Gastroesophageal sphincter (tissue), 4 donors: ENCODE data around the gene TMEM106A. TPM values are rescaled to one million over a fixed set of nuclear protein-coding genes. Genes with fewer than 3 reads are reported as not detected.
"Not testable (repeated sequence)": the region's sequence is repeated elsewhere in the genome, so short reads cannot be mapped to it uniquely, and the experiment has no call there.

Experiments used
- ATAC-seq: fragments of 150-250 bp; one replicate; pipeline ENCODE4 v1.9.1; 2016; ENCODE audit warnings: mild to moderate bottlenecking, moderate library complexity
- H3K27ac ChIP-seq, 4 donors: fragments of 200-600 bp; sonication (generic) in 3 of 4; 1 replicate in 3 of 4; 2 replicates in 1 of 4; pipeline ENCODE4 v1.5.1; 2016 to 2019
- H3K27me3 ChIP-seq: fragments of 200-600 bp; sonication (generic); one replicate; pipeline ENCODE4 v1.5.1; 2019
- H3K36me3 ChIP-seq, 2 donors: fragments of 200-600 bp; sonication (generic); one replicate each; pipeline ENCODE4 v1.5.1; 2019; ENCODE audit warnings: control low read depth in 1 of 2
- H3K4me1 ChIP-seq, 3 donors: fragments of 200-600 bp; sonication (generic); 1 replicate in 2 of 3; 2 replicates in 1 of 3; pipeline ENCODE4 v1.5.1; 2016 to 2019; ENCODE audit warnings: control low read depth in 2 of 3
- H3K4me3 ChIP-seq, 2 donors: fragments of 200-600 bp; sonication (generic); one replicate each; pipeline ENCODE4 v1.5.1; 2019; ENCODE audit warnings: mild to moderate bottlenecking in 1 of 2, moderate library complexity in 1 of 2
- H3K9me3 ChIP-seq, 3 donors: fragments of 200-600 bp; sonication (generic); one replicate each; pipeline ENCODE4 v1.5.1; 2017 to 2019; ENCODE audit warnings: control low read depth in 2 of 3
- EP300 ChIP-seq: sonication (generic); formaldehyde crosslinking; IDR thresholded peaks from one replicate; pipeline ENCODE4 v1.6.1; 2017; ENCODE audit warnings: antibody characterized with exemption, mild to moderate bottlenecking
- POLR2A ChIP-seq, 2 donors: fragments of 450-650 bp; IDR thresholded peaks; one replicate each; pipeline ENCODE4 v1.6.1; 2017; ENCODE audit warnings: antibody characterized with exemption in 2 of 2, mild to moderate bottlenecking in 2 of 2, moderate library complexity in 1 of 2
- POLR2AphosphoS5 ChIP-seq: sonication (generic); formaldehyde crosslinking; IDR thresholded peaks from one replicate; pipeline ENCODE4 v1.6.1; 2017; ENCODE audit warnings: antibody characterized with exemption
- whole genome bisulfite sequencing, 2 donors: methylation state at CpG; one replicate each; pipeline ENCODE4 v1.1.5; 2018; ENCODE audit warnings: low coverage in 1 of 2; 5-methylcytosine and 5-hydroxymethylcytosine counted together
- total RNA-seq, 4 donors: library from RNA; depleted of rRNA; stranded (reverse); fragments of >200 nt; gene quantifications; one replicate each; pipeline ENCODE4 v1.1.0, GENCODE V29; 2016
- TF ChIP-seq, protein P1 (sequence below), 4 experiments: fragments of 200-600 bp in 2 of 4; fragments of 450-650 bp in 2 of 4; sonication (generic) in 1 of 4; IDR thresholded peaks; one replicate each; pipeline ENCODE4 v1.5.1; 2017 to 2019; ENCODE audit warnings: antibody characterized with exemption in 4 of 4, mild to moderate bottlenecking in 2 of 4, moderate library complexity in 2 of 4

TMEM106A gene
- total RNA-seq, 4 donors from 2014 or later = 3.7 to 13.5 (median 4.4) TPM

DNA sequence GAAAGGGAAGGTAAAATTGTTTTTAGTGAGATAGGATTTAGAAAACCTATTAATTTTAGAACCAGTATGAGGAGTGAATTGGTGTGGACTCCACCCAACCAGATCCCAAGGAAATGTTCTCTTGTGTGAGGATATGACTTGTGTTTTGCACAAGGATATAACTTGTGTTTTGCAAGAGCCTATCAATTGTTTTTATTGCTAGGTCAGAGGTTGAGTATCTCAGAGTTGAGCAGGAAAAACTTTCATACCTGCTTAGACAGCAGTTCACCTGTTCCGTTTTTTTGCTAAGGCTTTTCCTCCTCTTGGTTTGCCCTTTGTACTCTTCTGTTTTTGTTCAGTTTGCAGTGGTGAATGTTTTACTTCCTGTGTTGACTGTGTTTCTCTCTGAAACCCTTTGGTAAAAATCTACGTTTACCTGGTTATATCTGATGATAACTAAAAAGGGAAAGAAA, 35.5 kb upstream of the TMEM106A start:
- no peak for ATAC-seq
- WGBS, 2 donors = 74 to 80% methylated on average over 2 of the region's 2 CpGs
- TF ChIP-seq EP300 = no peak
- TF ChIP-seq, protein P1, sequence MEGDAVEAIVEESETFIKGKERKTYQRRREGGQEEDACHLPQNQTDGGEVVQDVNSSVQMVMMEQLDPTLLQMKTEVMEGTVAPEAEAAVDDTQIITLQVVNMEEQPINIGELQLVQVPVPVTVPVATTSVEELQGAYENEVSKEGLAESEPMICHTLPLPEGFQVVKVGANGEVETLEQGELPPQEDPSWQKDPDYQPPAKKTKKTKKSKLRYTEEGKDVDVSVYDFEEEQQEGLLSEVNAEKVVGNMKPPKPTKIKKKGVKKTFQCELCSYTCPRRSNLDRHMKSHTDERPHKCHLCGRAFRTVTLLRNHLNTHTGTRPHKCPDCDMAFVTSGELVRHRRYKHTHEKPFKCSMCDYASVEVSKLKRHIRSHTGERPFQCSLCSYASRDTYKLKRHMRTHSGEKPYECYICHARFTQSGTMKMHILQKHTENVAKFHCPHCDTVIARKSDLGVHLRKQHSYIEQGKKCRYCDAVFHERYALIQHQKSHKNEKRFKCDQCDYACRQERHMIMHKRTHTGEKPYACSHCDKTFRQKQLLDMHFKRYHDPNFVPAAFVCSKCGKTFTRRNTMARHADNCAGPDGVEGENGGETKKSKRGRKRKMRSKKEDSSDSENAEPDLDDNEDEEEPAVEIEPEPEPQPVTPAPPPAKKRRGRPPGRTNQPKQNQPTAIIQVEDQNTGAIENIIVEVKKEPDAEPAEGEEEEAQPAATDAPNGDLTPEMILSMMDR (IDR thresholded peaks at IDR 0.05) = no peak
- no peak for TF ChIP-seq POLR2A (IDR thresholded peaks at IDR 0.05)
- TF ChIP-seq POLR2AphosphoS5 = no peak
- H3K9me3 ChIP-seq = no peaks in the 10 kb centered on the region
- peak overlapping the region in 3 of 4 donors; percentile 43 to 63 (median 58) for H3K27ac ChIP-seq
- no peak overlapping the region for H3K4me3 ChIP-seq
- peaks cover 19 to 83% (median 33%) of the 10 kb centered on the region in 3 donors for H3K4me1 ChIP-seq
- no peaks in the 10 kb centered on the region for H3K27me3 ChIP-seq
- peaks cover 0 to 49% of the 10 kb centered on the region in 2 donors for H3K36me3 ChIP-seq

DNA sequence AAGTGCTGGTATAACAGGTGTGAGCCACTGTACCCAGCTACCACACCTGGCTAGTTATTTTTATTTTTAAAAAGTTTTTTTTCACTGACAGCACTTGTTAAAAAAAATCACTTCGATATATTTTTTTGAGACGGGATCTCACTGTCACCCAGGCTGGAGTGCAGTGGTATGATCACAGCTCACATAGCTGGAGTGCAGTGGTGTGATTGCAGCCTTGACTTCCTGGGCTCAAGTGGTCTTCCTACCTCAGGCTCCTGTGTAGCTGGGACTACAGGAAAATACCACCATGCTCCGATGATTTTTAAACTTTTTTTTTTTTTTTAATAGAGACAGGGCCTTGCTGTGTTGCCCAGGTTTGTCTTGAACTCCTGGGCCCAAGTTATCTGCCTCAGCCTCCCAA, 27.8 kb upstream of the TMEM106A start:
- ATAC-seq = no peak
- H3K9me3 ChIP-seq = no peaks in the 10 kb centered on the region
- 89 to 97% methylated on average over 3 of the region's 3 CpGs for WGBS, 2 donors
- H3K36me3 ChIP-seq = peaks cover 2 to 100% of the 10 kb centered on the region in 2 donors
- H3K27me3 ChIP-seq = no peaks in the 10 kb centered on the region
- H3K4me1 ChIP-seq = peaks cover 0 to 12% (median 0%) of the 10 kb centered on the region in 3 donors
- TF ChIP-seq POLR2AphosphoS5 (no peak), POLR2A (IDR thresholded peaks at IDR 0.05) (no peak), EP300 (no peak)
- TF ChIP-seq, protein P1 (IDR thresholded peaks at IDR 0.05) = no peak
- no peak overlapping the region for H3K4me3 ChIP-seq
- H3K27ac ChIP-seq = no peak overlapping the region

DNA sequence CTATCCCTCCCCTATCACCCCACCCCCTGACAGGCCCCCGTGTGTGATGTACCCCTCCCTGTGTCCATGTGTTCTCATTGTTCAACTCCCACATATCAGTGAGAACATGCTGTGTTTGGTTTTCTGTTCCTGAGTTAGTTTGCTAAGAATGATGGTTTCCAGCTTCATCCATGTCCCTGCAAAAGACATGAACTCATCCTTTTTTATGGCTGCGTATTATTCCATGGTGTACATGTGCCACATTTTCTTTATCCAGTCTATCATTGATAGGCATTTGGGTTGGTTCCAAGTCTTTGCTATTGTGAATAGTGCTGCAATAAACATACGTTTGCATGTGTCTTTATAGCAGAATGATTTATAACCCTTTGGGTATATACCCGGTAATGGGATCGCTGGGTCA, 25.0 kb upstream of the TMEM106A start:
- peaks cover 21 to 100% of the 10 kb centered on the region in 2 donors for H3K36me3 ChIP-seq
- 89 to 100% methylated on average over 1 to 4 of the region's 5 CpGs for WGBS, 2 donors

DNA sequence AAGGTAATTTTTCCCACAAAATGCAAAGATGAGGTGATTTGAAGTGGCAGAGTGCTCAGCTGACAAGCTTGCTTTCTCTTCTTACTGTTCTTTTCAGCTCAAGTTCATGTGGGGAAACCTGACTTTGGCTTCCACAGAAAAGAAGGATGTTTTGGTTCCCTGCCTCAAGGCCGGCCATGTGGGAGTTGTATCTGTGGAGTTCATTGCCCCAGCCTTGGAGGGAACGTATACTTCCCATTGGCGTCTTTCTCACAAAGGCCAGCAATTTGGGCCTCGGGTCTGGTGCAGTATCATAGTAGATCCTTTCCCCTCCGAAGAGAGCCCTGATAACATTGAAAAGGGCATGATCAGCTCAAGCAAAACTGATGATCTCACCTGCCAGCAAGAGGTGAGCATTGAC, 18.4 kb upstream of the TMEM106A start:
- Histone ChIP-seq H3K27me3 (no peaks in the 10 kb centered on the region), H3K36me3 (peaks cover 51 to 100% of the 10 kb centered on the region in 2 donors), H3K27ac (no peak overlapping the region), H3K9me3 (no peaks in the 10 kb centered on the region), H3K4me3 (no peak overlapping the region), H3K4me1 (no peaks in the 10 kb centered on the region)
- WGBS, 2 donors = 78 to 80% methylated on average over 1 to 5 of the region's 5 CpGs
- ATAC-seq = no peak
- no peak for TF ChIP-seq POLR2A (IDR thresholded peaks at IDR 0.05)
- TF ChIP-seq, protein P1 (IDR thresholded peaks at IDR 0.05) = no peak
- TF ChIP-seq EP300 = no peak
- TF ChIP-seq POLR2AphosphoS5 = no peak

More for the DNA sequence above, 25.0 kb upstream of the TMEM106A start:
- H3K4me3 ChIP-seq, ATAC-seq, H3K9me3 ChIP-seq, H3K4me1 ChIP-seq, H3K27ac ChIP-seq, H3K27me3 ChIP-seq: not testable (repeated sequence)

DNA sequence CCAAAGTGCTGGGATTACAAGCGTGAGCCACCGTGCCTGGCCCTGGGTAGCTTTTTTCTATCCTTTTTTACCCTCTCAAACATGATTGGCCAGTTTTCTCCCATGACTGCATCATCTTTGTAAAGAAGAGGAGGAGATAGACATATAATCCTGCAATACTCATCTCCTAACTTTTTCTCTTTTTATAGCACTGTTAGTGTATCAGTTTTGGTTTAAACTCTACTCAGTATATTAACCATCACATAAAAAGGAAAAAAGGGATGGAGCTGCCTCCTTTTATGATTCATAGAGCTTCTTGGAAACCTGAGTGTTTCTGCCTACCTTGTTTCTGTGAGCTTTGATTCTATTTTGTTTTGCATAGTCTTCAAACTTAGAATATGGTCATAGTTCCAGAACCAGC, 12.0 kb upstream of the TMEM106A start:
- TF ChIP-seq POLR2AphosphoS5 (no peak), POLR2A (IDR thresholded peaks at IDR 0.05) (no peak), EP300 (no peak)
- TF ChIP-seq, protein P1 (IDR thresholded peaks at IDR 0.05) = no peak
- WGBS, 2 donors = 86 to 88% methylated on average over 2 of the region's 2 CpGs
- no peak for ATAC-seq

More for the DNA sequence above, 12.0 kb upstream of the TMEM106A start:
- H3K27ac ChIP-seq = no peak overlapping the region
- H3K36me3 ChIP-seq = peaks cover 21 to 100% of the 10 kb centered on the region in 2 donors
- H3K9me3 ChIP-seq = no peaks in the 10 kb centered on the region
- H3K27me3 ChIP-seq = no peaks in the 10 kb centered on the region
- no peaks in the 10 kb centered on the region for H3K4me1 ChIP-seq
- no peak overlapping the region for H3K4me3 ChIP-seq
